ENCODE data around the gene D2HGDH. TPM values are rescaled to one million over a fixed set of nuclear protein-coding genes. Genes with fewer than 3 reads are reported as not detected.
"Not testable (repeated sequence)": the region's sequence is repeated elsewhere in the genome, so short reads cannot be mapped to it uniquely, and the experiment has no call there.

D2HGDH gene
- total and polyA plus RNA-seq, 2 donors from 2014 or later: 37.0 to 49.3 TPM

DNA sequence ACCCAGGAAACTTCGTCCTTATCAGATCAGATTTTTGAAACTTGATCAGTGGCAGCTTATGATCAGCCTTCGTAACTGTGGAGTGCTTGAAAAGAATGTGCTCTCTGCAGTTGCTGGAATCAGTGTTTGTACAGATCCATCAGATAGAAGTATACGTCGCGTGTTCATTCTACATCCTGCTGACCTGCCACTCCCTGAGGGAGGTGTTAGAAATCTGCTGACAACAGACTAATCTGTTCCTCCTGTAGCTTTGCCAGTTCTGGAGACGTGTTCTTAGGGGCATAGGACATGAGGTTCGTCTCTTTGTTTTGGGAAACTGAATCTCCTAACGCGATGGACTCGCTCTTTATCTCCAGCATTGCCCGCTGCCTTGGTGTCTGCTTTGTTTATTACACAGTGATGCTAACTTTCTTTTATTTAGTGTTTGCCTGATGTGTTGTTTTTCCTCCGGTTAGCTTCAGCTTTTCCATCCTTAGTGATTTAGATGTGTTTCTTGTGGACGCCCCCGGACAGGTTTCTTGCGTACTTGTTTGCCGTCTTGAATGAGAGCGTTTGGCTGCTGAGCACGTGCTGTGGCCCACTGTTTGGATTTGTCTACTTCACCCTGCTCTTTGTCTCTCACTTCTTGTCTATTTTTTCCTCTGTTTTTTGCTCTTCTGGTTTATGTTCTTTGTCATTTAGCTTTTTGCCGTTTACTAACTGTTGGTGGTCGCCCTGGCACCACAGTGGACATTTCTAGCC lies 24.8 kb downstream of the D2HGDH start:
- DNase-seq (no peak), FAIRE-seq (no peak)
- intact Hi-C loops (cut with DNase I): no loop called here
- no peak overlapping the region for H3K27ac ChIP-seq (ENCODE audit: low read depth in 2 of 2, low read length in 2 of 2)
- H3K27me3 ChIP-seq (ENCODE audit: control insufficient read depth, insufficient read depth, low read length): no peaks in the 10 kb centered on the region
- TF ChIP-seq, protein P1, sequence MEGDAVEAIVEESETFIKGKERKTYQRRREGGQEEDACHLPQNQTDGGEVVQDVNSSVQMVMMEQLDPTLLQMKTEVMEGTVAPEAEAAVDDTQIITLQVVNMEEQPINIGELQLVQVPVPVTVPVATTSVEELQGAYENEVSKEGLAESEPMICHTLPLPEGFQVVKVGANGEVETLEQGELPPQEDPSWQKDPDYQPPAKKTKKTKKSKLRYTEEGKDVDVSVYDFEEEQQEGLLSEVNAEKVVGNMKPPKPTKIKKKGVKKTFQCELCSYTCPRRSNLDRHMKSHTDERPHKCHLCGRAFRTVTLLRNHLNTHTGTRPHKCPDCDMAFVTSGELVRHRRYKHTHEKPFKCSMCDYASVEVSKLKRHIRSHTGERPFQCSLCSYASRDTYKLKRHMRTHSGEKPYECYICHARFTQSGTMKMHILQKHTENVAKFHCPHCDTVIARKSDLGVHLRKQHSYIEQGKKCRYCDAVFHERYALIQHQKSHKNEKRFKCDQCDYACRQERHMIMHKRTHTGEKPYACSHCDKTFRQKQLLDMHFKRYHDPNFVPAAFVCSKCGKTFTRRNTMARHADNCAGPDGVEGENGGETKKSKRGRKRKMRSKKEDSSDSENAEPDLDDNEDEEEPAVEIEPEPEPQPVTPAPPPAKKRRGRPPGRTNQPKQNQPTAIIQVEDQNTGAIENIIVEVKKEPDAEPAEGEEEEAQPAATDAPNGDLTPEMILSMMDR (IDR thresholded peaks at IDR 0.05; ENCODE audit: borderline replicate concordance, extremely low read depth, insufficient read depth): no peak
- no peak overlapping the region for H3K4me3 ChIP-seq (ENCODE audit: low read length in 3 of 3)
- H3K4me1 ChIP-seq (ENCODE audit: control insufficient read depth in 2 of 3, insufficient read depth in 2 of 3, low read depth in 1 of 3, low read length in 3 of 3): peaks cover 0 to 4% (median 0%) of the 10 kb centered on the region in 3 donors
- H3K9me3 ChIP-seq (ENCODE audit: control insufficient read depth in 2 of 3, insufficient read depth in 1 of 3, low read length in 3 of 3): no peaks in the 10 kb centered on the region
- peaks cover 0 to 34% (median 2%) of the 10 kb centered on the region in 3 donors for H3K36me3 ChIP-seq (ENCODE audit: control insufficient read depth in 2 of 3, insufficient read depth in 3 of 3, low read length in 3 of 3)
- H3K9ac ChIP-seq (ENCODE audit: low read length in 3 of 3): no peak overlapping the region

DNA sequence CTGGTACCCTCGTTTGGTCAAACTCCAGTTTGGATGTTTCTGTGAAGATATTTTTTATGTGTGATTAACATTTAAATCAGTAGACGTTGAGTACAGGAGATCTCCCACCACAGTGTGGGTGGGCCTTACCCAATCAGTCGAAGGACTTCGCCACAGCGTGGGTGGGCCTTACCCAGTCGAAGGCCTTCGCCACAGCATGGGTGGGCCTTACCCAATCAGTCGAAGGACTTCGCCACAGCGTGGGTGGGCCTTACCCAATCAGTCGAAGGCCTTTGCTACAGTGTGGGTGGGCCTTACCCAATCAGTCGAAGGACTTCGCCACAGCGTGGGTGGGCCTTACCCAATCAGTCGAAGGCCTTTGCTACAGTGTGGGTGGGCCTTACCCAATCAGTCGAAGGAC lies 25.5 kb downstream of the D2HGDH start:
- H3K4me1 ChIP-seq (ENCODE audit: control insufficient read depth in 2 of 3, insufficient read depth in 2 of 3, low read depth in 1 of 3, low read length in 3 of 3); H3K9me3 ChIP-seq (ENCODE audit: control insufficient read depth in 2 of 3, insufficient read depth in 1 of 3, low read length in 3 of 3); H3K27ac ChIP-seq (ENCODE audit: low read depth in 2 of 2, low read length in 2 of 2); H3K27me3 ChIP-seq (ENCODE audit: control insufficient read depth, insufficient read depth, low read length); H3K9ac ChIP-seq (ENCODE audit: low read length in 3 of 3); intact Hi-C loops (cut with DNase I); FAIRE-seq; H3K4me3 ChIP-seq (ENCODE audit: low read length in 3 of 3): not testable (repeated sequence)
- H3K36me3 ChIP-seq (ENCODE audit: control insufficient read depth in 2 of 3, insufficient read depth in 3 of 3, low read length in 3 of 3): peaks cover 0 to 34% (median 4%) of the 10 kb centered on the region in 3 donors
- DNase-seq: peak in 1 of 5 donors; percentile 27

DNA sequence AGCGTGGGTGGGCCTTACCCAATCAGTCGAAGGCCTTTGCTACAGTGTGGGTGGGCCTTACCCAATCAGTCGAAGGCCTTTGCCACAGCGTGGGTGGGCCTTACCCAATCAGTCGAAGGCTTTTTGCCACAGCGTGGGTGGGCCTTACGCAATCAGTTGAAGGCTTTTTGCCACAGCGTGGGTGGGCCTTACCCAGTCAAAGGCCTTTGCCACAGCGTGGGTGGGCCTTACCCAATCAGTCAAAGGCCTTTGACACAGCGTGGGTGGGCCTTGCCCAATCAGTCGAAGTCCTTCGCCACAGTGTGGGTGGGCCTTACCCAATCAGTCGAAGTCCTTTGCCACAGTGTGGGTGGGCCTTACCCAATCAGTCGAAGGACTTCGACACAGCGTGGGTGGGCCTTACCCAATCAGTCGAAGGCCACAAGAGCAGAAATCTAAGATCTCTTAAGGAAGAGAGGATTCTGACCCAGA lies 25.9 kb downstream of the D2HGDH start:
- Histone ChIP-seq H3K4me1 (ENCODE audit: control insufficient read depth in 2 of 3, insufficient read depth in 2 of 3, low read depth in 1 of 3, low read length in 3 of 3) (peaks cover 0 to 7% (median 0%) of the 10 kb centered on the region in 3 donors), H3K27me3 (ENCODE audit: control insufficient read depth, insufficient read depth, low read length) (no peaks in the 10 kb centered on the region), H3K4me3 (ENCODE audit: low read length in 3 of 3) (no peak overlapping the region), H3K27ac (ENCODE audit: low read depth in 2 of 2, low read length in 2 of 2) (no peak overlapping the region), H3K9me3 (ENCODE audit: control insufficient read depth in 2 of 3, insufficient read depth in 1 of 3, low read length in 3 of 3) (no peaks in the 10 kb centered on the region), H3K36me3 (ENCODE audit: control insufficient read depth in 2 of 3, insufficient read depth in 3 of 3, low read length in 3 of 3) (peaks cover 0 to 34% (median 3%) of the 10 kb centered on the region in 3 donors), H3K9ac (ENCODE audit: low read length in 3 of 3) (no peak overlapping the region)
- peak in 2 of 5 donors; percentile 42 to 56 for DNase-seq
- FAIRE-seq: no peak
- intact Hi-C loops (cut with DNase I): no loop called here
- TF ChIP-seq, protein P1 (IDR thresholded peaks at IDR 0.05; ENCODE audit: borderline replicate concordance, extremely low read depth, insufficient read depth): no peak

DNA sequence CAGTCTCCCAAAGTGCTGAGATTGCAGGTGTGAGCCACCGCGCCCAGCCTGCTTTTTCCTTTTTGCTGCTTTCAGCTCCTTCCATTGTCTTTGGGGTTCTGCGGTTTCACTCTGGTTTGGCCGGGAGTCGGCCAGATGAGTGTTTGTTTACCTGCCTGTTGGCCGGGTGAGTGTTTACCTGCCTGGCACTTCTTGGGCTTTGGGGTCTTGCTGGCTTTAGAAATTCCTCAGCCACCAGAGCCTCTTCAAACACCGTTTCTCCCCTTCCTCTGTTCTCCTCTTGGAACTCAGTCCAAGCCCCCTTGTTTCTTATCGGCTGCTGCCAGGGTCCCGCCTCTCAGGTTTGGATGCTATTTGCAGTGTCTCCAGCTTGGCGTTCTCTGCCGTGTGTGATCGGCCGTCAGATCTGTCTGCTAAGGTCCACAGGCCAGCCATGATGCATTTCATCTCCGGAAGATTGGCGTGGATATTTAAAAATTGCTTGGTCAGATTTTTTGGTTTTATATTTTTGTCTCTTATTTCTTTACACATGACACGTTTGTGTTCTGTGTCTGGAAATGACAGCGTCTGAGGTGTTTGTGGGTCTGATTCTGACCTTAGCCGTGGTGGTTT lies 28.0 kb downstream of the D2HGDH start:
- intact Hi-C loops (cut with DNase I): no loop called here

More for the DNA sequence above, 28.0 kb downstream of the D2HGDH start:
- Histone ChIP-seq H3K4me1 (ENCODE audit: control insufficient read depth in 2 of 3, insufficient read depth in 2 of 3, low read depth in 1 of 3, low read length in 3 of 3) (peaks cover 0 to 7% (median 0%) of the 10 kb centered on the region in 3 donors), H3K36me3 (ENCODE audit: control insufficient read depth in 2 of 3, insufficient read depth in 3 of 3, low read length in 3 of 3) (peaks cover 0 to 23% (median 2%) of the 10 kb centered on the region in 3 donors), H3K27ac (ENCODE audit: low read depth in 2 of 2, low read length in 2 of 2) (no peak overlapping the region), H3K9me3 (ENCODE audit: control insufficient read depth in 2 of 3, insufficient read depth in 1 of 3, low read length in 3 of 3) (no peaks in the 10 kb centered on the region), H3K9ac (ENCODE audit: low read length in 3 of 3) (no peak overlapping the region), H3K27me3 (ENCODE audit: control insufficient read depth, insufficient read depth, low read length) (no peaks in the 10 kb centered on the region), H3K4me3 (ENCODE audit: low read length in 3 of 3) (no peak overlapping the region)
- peak in 1 of 5 donors; percentile 24 for DNase-seq
- no peak for FAIRE-seq
- TF ChIP-seq, protein P1 (IDR thresholded peaks at IDR 0.05; ENCODE audit: borderline replicate concordance, extremely low read depth, insufficient read depth): no peak

Measured in kidney (tissue), 14 donors.